HFF-Myc (cell line): ENCODE data around the gene TRPM4.

Experiments used
- DNase-seq: peaks from one replicate; pipeline ENCODE4 v3.0.0-alpha.2; 2011; ENCODE audit warnings: low read depth; ENCODE audit errors: extremely low read depth
- H3K4me3 ChIP-seq: replicated peaks from 2 replicates; pipeline ENCODE4 v1.5.1; 2011; ENCODE audit warnings: low read depth, mild to moderate bottlenecking, control low read depth, low read length
- TF ChIP-seq, protein P1 (sequence below): IDR thresholded peaks from 2 replicates; pipeline ENCODE4 v1.5.1; 2012; ENCODE audit warnings: mild to moderate bottlenecking, low read depth, low read length, control low read depth; ENCODE audit errors: missing control alignments

The TRPM4 gene

DNA sequence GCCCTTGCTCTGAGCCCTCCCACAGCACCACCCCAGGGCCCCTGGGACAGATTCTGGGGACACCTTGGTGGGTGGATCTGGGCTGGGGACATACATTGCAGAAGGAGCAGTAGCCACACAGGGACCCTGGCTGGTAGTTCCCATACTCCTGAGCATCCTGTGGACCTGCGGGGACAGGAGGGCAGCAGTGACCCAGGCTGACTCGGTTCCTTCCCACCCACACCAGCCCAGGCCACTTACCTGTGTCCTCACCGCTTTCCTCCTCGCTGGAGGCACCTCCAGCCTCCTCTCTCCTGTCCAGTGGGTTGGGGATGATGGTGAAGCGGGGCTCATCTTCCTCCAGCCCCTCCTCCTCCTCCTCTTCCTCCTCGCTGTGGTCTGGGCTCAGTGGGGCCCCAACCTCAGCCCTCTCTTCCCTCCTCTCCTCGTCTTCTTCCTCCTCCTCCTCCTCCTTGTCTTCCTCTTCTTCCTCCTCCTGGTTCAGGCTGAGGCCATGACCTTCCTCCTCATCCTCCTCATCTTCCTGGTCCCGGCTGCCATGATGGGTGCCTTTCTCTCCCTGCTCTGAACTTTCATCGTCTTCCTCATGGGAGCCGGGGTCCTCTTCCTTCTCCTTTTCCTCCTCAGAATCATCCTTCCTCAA is 4.3 kb upstream of the TRPM4 start:
- H3K4me3 ChIP-seq = no peak overlapping the region
- DNase-seq = no peak
- TF ChIP-seq, protein P1, sequence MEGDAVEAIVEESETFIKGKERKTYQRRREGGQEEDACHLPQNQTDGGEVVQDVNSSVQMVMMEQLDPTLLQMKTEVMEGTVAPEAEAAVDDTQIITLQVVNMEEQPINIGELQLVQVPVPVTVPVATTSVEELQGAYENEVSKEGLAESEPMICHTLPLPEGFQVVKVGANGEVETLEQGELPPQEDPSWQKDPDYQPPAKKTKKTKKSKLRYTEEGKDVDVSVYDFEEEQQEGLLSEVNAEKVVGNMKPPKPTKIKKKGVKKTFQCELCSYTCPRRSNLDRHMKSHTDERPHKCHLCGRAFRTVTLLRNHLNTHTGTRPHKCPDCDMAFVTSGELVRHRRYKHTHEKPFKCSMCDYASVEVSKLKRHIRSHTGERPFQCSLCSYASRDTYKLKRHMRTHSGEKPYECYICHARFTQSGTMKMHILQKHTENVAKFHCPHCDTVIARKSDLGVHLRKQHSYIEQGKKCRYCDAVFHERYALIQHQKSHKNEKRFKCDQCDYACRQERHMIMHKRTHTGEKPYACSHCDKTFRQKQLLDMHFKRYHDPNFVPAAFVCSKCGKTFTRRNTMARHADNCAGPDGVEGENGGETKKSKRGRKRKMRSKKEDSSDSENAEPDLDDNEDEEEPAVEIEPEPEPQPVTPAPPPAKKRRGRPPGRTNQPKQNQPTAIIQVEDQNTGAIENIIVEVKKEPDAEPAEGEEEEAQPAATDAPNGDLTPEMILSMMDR = no peak

DNA sequence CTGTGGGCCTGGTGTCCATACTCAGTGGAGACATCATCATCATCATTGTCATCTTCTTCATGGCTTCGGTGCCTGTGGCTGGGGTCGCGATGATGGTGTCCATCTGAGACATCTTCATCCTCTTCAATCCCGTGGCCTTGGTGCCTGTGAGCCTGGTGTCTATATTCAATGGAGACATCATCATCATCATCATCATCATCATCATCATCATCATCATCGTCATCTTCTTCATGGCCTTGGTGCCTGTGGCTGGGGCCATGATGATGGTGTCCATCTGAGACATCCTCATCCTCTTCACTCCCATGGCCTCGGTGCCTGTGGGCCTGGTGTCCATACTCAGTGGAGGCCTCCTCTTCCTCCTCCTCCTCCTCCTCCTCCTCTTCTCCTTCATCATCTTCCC is 3.3 kb upstream of the TRPM4 start:
- no peak for DNase-seq
- TF ChIP-seq, protein P1 = no peak
- H3K4me3 ChIP-seq = no peak overlapping the region

DNA sequence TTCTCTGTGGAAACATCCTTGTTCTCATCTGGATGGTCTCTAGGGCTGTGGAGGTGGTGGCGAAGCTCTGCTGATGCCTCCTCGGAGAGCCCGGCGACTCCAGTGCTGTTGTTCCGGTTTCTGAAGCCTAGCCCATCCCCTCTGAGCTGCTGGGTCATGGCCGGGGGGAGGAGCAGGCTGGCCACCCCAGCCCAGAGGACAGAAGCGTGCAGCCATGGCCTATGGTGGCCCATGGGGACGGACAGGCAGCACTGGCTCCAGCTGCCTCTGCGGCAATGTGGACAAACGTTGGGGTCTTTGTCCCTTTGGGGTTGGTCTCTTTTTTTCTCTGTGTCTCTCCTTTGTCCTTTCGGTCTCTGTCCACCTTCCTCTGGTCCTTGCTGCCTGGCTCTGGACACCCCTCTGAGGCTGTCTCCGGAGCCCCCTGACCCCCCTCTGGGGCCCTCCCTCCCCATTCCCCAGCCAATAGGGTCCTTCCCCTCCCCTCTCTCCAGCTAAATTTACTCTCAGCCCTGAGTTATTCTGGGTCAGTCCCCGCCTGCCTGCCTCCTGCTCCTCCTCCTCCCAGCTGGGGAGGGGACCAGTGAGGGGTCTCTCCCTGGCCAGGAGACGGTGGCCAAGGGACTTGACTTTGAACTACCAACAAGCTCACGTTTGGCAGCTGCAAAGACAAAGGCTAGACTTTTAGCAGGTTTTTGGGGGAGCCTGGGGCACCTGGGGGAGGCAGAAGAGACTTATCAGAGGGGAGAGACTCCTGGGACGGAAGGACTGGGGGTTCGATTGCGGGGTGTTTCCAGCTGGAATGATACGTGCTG is 2.4 kb upstream of the TRPM4 start, which contains the start of gene HRC:
TSS of gene HRC (minus strand) at position 392 of the 815 bp plus-strand sequence. CDS start at position 233, 159 bp downstream.
- DNase-seq = no peak
- no peak within 1 kb of the TSS for H3K4me3 ChIP-seq
- TF ChIP-seq, protein P1 = no peak

DNA sequence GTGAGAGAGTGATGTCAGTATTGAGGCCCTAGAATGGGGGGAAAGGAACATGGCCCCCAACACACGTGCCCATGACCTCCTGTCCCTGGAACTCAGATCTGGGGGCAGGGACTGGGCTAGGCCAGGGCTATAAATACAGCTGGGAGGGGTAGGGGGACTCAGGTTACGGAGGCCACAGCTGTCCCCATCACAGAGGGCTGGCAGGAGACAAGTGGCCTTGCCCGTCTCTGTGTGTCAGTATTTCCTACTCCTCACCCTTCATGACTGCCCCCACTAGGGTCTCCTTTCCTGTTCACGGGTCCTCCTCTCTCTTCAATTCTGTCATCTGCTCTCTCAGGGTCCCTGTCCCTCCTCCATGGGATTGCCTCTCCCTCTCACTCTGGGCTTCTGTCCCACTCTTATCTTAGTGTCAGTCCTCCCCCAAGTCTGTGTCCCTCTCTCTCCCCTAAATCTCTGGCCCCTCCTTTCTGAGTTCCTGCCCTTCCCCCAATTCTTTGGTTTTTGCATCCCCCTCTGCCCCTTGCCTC is 1.7 kb upstream of the TRPM4 start:
- H3K4me3 ChIP-seq = no peak overlapping the region
- TF ChIP-seq, protein P1 = no peak

DNA sequence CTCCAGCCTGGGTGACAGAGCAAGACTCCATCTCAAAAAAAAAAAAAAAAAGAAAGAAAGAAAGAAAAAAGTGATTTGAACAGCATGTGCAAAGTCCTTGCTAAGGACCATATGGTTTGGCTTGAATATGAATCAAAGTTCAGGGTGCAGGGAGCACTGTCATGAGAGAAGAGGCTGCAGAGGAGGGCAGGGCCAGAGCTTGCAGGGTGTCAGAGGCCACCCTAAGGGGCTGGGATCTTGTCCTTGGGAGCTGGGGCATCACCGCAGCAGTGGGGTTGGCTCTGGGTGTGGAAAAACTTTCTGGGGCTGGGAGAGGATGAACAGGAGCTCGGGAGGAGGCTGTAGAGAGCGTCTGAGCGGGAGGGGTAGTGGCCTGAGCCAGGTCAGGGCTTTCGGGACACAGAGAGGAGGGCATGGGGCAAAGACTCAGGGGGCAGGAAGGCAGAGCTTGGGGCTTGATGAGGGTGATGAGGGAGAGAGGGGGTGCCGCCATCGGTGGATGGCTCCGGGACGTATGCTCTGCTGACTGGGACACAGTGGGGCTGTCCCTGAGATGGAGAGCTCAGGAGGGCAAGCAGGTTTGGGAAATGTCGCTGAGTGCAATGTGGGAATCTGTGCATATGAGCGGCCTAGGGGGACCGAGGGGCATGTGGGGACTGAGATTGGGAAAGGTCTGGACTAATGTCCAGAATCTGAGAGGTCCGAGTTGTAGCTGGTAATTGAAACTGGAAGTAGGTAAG is 3.0 kb downstream of the TRPM4 start:
- DNase-seq = no peak
- no peak overlapping the region for H3K4me3 ChIP-seq
- TF ChIP-seq, protein P1 = no peak

More for the DNA sequence above, 1.7 kb upstream of the TRPM4 start:
- no peak for DNase-seq

DNA sequence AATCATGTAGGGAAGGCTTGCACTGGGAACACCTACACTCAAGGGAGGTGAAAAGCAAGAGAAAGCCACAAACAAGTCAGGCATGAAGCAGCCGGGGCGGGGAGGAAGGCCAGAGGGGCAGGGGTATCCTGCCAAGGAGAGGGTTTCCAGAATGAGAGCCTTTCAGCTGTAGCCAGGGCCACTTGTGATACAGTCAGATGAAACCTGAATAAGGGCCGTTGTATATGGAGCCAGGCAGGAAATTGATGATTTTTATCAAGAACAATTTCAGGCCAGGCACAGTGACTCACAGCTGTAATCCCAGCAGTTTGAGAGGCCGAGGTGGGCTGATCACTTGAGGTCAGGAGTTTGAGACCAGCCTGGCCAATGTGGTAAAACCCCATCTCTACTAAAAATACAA is 4.4 kb downstream of the TRPM4 start:
- DNase-seq = no peak
- H3K4me3 ChIP-seq = no peak overlapping the region
- TF ChIP-seq, protein P1 = no peak
